ENCODE results near the gene PRKACB.

DNA sequence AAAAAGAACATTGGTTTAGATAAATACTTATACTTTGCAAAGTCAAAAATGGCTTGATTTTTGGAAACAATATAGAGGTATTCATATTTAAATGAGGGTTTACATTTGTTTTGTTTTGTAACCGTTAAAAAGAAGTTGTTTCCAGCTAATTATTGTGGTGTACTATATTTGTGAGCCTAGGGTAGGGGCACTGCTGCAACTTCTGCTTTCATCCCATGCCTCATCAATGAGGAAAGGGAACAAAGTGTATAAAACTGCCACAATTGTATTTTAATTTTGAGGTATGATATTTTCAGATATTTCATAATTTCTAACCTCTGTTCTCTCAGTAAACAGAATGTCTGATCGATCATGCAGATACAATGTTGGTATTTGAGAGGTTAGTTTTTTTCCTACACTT, 92.2 kb downstream of the PRKACB start:
- no peak for TF ChIP-seq POLR2A (IDR thresholded peaks at IDR 0.05; ENCODE audit: low read length)
- no peak for TF ChIP-seq GATA1 (IDR thresholded peaks at IDR 0.05; ENCODE audit: low read depth, low read length)
